ENCODE results near the gene MAGOHB.

Gene MAGOHB

DNA sequence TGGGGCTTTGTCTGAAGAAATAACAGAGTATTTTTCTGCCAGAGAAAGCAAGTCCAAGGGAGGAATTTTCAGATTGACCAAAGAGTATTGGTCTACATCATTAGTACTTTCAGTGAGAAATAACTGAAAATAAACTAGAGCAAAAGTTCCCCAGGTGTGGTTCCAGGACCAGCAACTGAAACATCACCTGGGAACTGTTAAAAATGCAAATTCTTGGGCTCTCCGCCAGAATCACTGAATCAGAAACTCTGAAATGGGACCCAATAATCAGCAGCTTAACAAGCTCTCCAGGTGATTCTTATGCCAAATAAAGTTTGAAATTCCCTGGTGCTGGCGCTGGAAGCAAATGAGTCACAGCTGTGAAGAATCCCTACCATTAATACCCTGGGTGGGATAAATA lies 55.6 kb downstream of the MAGOHB start:
- Histone ChIP-seq H3K36me3 (replicated peaks) (no peaks in the 10 kb centered on the region), H3K27me3 (replicated peaks) (no peaks in the 10 kb centered on the region), H3K27ac (no peak overlapping the region), H3K4me3 (ENCODE audit: low read depth, low read length) (no peak overlapping the region)
- TF ChIP-seq, protein P1, sequence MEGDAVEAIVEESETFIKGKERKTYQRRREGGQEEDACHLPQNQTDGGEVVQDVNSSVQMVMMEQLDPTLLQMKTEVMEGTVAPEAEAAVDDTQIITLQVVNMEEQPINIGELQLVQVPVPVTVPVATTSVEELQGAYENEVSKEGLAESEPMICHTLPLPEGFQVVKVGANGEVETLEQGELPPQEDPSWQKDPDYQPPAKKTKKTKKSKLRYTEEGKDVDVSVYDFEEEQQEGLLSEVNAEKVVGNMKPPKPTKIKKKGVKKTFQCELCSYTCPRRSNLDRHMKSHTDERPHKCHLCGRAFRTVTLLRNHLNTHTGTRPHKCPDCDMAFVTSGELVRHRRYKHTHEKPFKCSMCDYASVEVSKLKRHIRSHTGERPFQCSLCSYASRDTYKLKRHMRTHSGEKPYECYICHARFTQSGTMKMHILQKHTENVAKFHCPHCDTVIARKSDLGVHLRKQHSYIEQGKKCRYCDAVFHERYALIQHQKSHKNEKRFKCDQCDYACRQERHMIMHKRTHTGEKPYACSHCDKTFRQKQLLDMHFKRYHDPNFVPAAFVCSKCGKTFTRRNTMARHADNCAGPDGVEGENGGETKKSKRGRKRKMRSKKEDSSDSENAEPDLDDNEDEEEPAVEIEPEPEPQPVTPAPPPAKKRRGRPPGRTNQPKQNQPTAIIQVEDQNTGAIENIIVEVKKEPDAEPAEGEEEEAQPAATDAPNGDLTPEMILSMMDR (IDR thresholded peaks at IDR 0.05; ENCODE audit: low read depth, low read length, missing control alignments), result no peak
- DNase-seq, result no peak
- in situ Hi-C loops (cut with HindIII; ENCODE audit: low pct_ligation_motif_present, low sequenced_read_pairs), result no loop called here

DNA sequence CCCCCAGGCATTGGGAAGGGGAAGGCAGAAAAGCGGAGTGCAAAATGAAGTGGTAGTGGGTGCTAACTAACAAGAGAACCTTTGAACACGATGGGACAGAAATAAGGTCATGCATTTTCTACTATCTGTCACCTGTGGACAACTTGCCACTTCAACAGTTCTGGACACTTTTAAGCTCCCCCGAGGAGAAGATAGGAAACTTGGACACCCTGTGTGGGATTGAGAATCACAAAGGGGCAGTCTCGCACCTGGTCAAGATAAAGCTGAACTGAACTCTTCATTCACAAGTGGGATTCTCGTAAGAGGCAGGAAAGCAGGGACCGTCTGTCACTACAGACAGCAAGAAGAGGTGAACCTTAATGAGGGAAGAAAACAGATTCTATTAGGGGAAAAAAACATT lies 56.1 kb downstream of the MAGOHB start:
- Histone ChIP-seq H3K27me3 (replicated peaks) (no peaks in the 10 kb centered on the region), H3K27ac (no peak overlapping the region), H3K4me3 (ENCODE audit: low read depth, low read length) (no peak overlapping the region), H3K36me3 (replicated peaks) (no peaks in the 10 kb centered on the region)
- TF ChIP-seq, protein P1 (IDR thresholded peaks at IDR 0.05; ENCODE audit: low read depth, low read length, missing control alignments), result no peak
- in situ Hi-C loops (cut with HindIII; ENCODE audit: low pct_ligation_motif_present, low sequenced_read_pairs), result no loop called here
- no peak for DNase-seq

DNA sequence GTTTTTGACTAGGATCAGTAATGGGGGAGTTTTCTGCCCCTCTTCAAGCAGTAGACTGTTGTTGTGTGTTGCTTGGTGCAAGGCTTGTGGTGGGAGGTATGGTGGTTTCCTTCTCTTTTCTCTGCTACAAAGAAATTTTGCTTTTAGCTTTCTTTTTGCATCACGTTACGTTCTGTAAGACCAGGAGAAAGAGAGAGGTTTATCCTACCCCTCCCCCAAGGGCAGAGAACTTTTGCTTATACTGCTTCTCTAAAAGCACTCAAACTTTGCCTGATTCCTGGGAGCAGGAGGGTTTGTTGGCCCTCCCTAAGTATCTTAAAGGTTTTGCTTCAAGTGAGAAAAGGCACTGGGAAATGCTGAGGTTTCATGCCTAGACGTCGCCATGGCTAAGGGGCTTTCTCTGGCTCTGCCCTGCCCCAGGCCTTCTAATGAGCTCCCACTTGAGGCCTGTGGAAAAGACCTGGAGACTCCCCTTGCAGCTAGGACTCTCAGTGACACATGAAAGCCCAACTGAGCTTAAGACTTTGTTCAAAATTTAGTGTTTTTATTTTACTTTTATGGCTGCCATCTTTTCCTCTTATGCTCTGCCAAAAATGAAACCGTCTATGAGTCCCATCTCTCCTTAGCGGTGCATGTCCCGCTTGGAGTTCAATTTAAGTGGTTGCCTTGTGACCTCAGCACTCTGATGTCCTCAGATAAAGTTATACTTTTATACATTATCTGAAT lies 58.5 kb downstream of the MAGOHB start:
- no peaks in the 10 kb centered on the region for H3K36me3 ChIP-seq (replicated peaks)
- no peak overlapping the region for H3K4me3 ChIP-seq (ENCODE audit: low read depth, low read length)
- DNase-seq, result no peak
- TF ChIP-seq, protein P1 (IDR thresholded peaks at IDR 0.05; ENCODE audit: low read depth, low read length, missing control alignments), result no peak
- H3K27ac ChIP-seq, result no peak overlapping the region
- in situ Hi-C loops (cut with HindIII; ENCODE audit: low pct_ligation_motif_present, low sequenced_read_pairs), result no loop called here
- no peaks in the 10 kb centered on the region for H3K27me3 ChIP-seq (replicated peaks)

DNA sequence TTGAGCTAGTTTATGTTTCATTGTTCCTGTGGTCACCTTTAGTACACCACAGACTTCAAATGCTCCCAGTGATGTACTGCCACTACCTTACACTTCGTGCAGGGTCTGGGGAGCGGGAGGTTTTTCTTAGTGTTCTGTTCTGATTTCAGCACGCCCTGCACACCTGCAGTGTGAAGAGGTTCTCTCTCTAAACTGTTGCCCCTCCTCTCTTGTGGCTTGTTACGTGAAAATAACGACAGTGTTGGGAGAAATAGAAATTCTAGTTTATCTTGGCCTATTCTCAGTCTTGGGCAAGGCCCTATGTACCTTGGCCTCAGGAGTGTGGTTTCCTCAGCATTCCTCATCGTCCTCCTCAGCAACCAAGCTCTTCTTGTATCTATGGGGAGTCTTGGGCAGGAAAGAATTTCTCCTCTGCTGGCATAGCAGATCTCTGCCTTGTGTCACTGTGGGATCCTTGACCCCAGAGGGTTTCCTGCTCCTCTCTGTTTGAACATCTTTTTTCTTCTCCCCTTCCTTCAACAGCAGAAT lies 59.1 kb downstream of the MAGOHB start:
- in situ Hi-C loops (cut with HindIII; ENCODE audit: low pct_ligation_motif_present, low sequenced_read_pairs), result no loop called here
- Histone ChIP-seq H3K36me3 (replicated peaks) (no peaks in the 10 kb centered on the region), H3K27ac (no peak overlapping the region), H3K4me3 (ENCODE audit: low read depth, low read length) (no peak overlapping the region), H3K27me3 (replicated peaks) (no peaks in the 10 kb centered on the region)
- TF ChIP-seq, protein P1 (IDR thresholded peaks at IDR 0.05; ENCODE audit: low read depth, low read length, missing control alignments), result no peak
- DNase-seq, result no peak

All from brain microvascular endothelial cell (primary cell).